Amygdala (tissue), 56 donors: ENCODE data around the gene GRN.

ENCODE experiments used
- DNase-seq, 56 donors: peaks; one replicate each; lab custom pipeline; 2025; lab: John Stamatoyannopoulos, UW

The GRN gene

GRCh38 chr17:44344939-44345453 is at the start of gene GRN:
TSS of gene GRN (plus strand) at chr17:44345302. CDS start at chr17:44349165, 3,863 bp downstream.
- DNase-seq = peak; percentile 26 to 99 (median 95)

DNA sequence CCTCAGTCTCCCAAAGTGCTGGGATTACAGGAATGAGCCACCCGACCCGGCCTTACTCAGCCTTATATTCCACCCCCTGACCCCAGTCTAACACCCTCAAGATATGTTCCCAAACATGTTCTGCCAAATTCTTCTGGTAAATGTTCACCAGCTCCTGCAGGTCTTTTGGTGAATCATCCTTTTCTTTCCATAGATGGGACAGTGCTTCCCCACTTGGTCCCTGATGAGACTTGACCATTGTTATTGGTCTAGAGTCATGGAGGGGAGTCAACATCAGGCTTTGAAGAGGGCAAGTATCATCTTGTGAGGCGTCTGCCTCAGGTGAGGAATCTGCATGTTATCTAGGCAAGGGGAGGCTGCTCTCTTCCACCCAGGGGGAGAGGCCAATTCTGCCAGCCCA is 47.1 kb upstream of the GRN start:
- no peak for DNase-seq

GRCh38 chr17:44304651-44305050 is 40.5 kb upstream of the GRN start:
- no peak for DNase-seq

GRCh38 chr17:44307387-44308186 is 37.5 kb upstream of the GRN start:
- peak in 54 of 56 donors; percentile 21 to 87 (median 74) for DNase-seq

GRCh38 chr17:44308320-44308818 is 36.7 kb upstream of the GRN start, which contains the start of gene RUNDC3A:
TSS of gene RUNDC3A (plus strand) at chr17:44308601. CDS start at chr17:44308833, 232 bp downstream.
- peak; percentile 39 to 96 (median 89) for DNase-seq

DNA sequence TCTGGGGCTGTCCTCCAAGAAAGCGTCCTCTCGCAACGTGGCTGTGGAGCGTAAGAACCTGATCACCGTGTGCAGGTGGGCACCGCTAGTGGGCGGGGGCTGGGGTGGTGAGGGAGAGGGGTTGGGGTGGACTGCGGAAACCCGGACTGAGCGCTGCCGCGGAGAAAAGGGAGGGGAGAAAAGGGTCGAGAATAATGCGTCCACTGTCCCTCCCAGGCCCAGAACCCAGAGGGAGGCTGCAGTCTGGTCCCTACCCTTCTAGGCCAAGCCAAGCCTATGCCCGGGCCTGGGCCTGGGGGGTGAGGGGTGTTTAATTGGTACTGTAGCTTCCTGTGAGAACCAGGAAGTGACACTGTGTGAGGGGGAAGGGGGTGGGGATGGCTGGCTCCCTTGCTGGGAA is 36.2 kb upstream of the GRN start:
- peak in 30 of 56 donors; percentile 20 to 67 (median 50) for DNase-seq

DNA sequence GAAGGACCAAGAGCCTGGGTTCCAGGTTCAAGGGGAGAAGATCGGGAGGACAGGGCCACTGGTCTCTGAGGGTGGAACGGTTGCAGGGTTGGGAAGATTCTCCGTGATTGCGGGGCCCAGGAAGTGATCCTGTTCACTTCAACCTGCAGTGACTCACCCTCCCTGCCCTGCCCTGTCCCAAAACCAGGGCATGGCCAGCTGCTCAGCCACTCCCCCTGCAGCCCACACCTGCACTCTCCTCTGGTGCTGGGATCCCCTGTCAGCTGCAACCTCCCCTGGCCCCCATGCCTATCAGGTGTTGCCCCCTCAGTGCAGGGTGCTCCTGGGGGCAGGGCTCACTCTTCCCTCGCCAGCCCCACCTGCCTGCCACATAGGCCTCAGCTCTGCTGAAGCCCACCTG is 35.6 kb upstream of the GRN start:
- DNase-seq = no peak

DNA sequence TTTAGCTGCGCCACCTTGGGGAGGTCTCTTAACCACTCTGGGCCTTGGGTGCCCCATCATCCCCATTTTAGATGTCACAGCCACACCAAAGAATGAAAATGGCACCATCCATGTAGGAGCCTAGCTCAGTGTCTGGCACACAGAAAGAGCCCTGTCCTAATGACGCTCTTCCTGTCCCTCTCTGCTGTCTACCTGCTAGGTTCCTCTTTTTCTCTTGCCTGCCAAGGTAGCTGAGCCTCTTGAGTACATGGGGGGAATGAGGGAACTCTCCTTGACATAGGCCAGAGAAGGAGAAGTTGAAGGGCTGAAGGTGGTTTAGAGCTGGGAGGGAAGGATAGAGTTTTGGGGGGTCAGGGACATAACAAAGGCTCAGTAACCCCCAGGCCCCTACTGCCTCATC is 34.9 kb upstream of the GRN start:
- DNase-seq = no peak

DNA sequence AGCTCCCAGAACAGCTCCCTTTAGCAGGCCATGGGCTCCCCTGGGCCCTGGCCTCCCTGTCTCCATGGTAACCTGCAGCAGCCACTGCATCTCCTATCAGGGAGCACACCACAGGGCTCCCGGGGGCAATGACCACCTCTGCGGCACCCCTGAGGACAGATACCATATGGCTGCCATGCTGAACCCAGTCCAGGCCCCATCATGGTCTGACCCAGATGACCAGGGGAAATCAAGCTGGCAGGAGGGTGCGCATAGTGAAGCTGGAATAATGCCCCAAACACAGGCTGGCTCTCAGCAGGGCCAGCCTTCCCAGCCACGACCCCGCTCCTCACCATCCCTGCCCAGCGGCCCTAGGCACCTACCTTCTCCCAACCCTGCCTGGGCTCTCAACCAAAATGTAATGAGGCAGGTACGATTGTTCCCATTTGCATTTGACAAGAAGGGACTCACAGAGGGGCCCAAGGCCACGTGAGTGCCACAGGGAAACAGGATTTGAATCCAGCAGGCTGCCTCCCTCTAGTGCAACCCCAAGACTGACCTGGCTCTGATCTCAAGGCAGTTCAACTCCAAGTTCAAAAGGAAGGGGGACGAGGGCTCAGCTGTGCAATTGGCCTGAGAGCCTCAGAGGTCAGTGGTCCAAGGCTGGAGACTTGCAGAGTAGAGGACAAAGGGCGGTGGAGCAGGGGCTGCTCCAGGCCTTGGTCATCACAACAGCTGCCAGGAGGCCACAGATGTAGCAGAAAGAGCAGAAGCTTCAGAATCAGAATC is 34.3 kb upstream of the GRN start:
- no peak for DNase-seq

DNA sequence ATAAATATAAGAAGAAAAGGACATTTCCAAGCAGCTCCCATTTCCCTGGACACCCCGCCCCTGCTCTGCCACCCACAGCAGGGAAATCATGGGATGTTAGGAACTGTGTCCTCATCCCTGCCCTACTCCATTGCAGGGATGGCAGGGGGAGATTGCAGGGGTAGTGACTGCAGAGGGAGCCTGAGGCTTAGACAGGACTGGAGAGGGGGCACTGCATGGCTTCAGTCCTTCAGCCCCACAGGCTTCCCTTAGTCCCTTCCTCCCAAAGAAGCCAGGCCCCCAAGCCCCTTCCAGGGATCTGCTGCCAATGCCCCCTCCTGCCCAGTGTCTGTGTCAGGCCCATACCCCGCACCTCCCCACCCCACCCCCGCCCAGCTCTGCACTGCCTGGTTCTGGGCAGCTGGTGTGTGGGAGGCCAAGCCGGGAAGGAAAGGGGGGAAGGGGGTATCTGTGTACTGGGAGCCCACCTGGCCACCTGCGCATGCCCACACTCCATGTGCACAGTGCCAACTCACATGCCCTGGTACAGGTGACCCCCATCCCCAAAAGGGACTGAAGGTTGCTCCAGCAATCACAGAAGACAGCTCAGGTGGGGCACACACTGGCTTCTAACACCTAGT is 33.4 kb upstream of the GRN start:
- DNase-seq = peak in 4 of 56 donors; percentile 9 to 38 (median 30)

- no peak for DNase-seq
Observed at GRCh38 chr17:44312396-44313104, 32.6 kb upstream of the GRN start.

DNA sequence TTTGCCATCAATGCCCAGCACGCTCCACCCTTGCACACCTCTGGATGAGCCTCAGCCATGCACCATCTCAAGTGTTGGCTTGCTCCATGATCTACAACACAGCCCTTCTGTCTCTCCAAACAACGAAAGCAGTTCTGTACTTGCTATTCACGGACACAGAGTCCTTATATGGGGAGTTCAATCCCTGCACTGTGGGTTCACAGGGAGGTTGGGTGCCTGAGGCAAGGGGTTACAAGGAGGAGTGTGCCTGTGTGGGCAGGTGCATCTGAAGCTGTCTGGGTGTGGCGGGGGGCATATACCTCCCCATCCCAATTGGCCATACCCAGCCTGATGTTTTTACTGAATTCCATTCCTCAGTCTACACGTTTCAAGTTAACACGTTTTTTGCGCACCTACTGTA is 31.1 kb upstream of the GRN start:
- no peak for DNase-seq

DNA sequence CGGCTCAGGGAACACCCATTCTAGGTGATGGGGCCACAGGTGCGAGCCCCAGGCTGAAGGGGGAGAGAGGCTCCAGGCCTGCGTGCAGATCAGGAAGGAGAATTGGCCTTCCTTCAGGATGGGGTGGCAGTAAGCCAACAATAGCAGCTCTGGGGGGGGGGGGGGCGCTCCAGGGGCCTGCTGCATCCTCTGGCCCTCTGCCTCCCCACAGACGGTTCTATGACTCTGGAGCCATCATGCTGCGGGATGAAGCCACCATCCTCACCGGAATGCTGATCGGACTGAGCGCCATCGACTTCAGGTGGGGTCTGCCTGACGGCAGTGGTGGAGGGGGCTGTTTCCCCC is 30.6 kb upstream of the GRN start:
- no peak for DNase-seq

DNA sequence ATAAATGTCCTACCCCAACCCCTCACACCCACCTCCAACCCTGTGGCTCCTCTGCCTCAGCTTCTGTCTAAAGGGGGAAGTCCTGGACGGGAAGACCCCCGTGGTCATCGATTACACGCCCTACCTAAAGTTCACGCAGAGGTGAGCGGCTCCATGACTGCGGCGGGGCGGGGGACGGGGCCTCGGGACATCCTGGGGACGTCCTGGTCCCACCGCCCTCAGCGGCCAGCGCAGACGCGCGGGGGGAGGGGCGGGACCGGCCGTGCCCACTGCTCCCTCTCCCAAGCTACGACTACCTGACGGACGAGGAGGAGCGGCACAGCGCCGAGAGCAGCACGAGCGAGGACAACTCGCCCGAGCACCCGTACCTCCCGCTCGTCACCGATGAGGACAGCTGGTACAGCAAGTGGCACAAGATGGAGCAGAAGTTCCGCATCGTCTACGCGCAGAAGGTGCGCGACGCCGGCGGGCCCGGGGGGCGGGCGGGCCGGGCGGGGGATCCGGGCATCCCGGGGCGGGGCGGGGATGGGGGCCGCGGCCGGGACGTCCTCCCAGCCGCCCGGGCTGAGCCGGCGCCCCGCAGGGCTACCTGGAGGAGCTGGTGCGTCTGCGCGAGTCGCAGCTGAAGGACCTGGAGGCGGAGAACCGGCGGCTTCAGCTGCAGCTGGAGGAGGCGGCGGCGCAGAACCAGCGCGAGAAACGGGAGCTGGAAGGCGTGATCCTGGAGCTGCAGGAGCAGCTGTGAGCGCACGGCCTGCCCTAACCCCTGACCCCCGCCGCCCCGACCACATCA is 30.0 kb upstream of the GRN start:
- DNase-seq = peak in 8 of 56 donors; percentile 13 to 39 (median 25)

DNA sequence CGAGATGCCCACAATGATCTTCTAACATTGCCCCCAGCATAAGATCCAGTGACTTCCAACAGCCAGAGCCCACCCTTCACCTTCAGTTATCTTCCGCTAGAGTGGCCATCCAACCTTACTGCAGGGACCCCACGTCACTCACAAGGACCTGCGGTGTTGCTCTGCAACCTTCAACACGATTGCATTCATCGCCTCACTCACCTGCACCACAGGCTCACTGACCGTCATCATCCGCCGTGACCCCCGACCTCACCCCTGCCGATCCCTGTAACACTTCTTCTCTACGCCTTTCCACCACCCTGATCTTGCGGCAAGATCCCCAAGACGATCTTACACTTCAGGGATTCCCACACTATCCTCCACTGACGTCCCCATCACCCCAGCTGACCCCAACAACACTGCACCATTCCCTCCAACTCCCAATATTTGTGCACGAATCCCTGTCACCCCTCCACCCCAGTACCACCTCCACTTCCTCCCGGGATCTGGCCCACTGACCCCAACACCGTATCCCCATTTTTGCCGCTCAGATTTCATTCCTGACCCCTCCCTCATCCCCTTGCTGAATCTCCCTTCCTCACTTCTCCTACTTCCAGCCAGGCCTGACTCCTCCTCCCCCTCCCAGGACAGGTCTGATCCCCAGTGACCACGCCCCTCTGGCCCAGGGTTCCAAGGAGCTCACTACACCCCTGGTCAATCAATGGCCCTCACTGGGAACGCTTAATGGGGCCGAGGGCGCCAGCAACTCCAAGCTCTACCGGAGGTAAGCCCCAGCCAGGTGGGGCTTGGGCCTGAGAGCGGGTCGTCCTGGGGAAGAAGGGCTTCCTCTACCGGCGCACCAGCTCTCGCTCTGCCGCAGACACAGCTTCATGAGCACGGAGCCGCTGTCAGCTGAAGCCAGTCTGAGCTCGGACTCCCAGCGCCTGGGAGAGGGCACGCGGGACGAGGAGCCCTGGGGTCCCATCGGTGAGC is 29.1 kb upstream of the GRN start:
- no peak for DNase-seq

DNA sequence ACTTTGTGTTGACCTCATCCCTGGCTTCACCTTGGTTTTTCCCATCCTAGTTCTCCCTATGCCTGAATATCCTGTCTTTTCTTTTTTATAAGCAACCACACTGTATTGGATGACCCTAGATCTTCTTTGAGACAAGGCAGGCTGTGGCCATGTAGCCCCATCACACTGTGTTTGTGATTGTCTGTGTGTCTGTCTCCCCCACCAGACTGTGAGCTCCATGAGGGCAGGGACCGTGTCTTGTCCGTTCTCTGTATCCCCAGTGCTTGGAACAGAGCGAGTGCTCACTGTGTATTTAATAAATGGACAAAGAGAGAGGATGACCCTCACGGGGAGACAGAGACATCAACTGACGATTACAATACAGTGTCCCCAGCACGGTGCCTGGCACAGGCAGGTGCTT is 27.6 kb upstream of the GRN start:
- no peak for DNase-seq

DNA sequence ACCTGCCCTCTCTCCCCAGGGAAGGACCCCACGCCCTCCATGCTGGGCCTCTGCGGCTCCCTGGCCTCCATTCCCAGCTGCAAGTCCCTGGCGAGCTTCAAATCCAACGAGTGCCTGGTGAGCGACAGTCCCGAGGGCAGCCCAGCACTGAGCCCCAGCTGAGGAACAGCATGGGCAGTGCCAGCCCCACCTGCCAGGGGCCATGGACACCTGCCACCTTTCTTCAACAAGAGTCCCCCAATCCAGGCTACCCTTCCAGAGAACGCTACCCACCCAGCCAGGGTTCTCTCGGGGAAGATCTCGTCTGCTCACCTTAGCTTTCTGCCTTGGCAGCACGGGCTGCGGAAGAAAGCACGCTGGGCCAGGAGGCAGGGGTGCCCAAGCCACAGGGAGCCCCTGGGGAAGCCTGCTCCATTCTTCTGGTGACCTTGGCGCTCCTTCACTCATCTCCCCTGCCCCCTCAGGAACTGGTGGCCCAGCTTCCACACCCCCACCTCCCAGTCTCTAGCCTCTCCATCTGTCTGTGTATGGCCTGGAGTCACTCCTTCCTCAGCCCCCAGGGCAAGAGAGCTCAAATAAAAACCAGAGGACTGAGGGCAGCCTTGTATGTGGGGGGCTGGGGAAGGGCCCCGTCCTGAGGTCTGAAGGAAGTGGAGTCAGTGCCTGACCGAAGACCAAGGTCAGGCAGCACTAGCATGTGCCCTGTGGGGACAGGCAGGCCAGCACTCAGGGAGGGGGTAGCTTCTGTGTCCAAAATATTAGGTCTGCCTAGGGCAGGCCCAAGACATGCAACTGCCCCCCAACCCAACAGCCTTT is 26.8 kb upstream of the GRN start:
- no peak for DNase-seq
